NT2/D1 (cell line): ENCODE data around the gene AMZ1.

Source experiments
- DNase-seq: peaks from one replicate; pipeline ENCODE4 v3.0.0-alpha.2; 2011; ENCODE audit warnings: low read depth, low spot score
- H3K27me3 ChIP-seq: 2 replicates; pipeline ENCODE4 v1.6.0; 2011; ENCODE audit warnings: mild to moderate bottlenecking; ENCODE audit not compliant: insufficient read length, insufficient read depth
- H3K36me3 ChIP-seq: 2 replicates; pipeline ENCODE4 v1.6.1; 2011; ENCODE audit warnings: mild to moderate bottlenecking, low read length, mixed read lengths; ENCODE audit not compliant: insufficient read depth, insufficient read length
- H3K4me1 ChIP-seq: 2 replicates; pipeline ENCODE4 v1.5.1; 2011; ENCODE audit not compliant: insufficient read depth, insufficient read length
- H3K4me3 ChIP-seq: 2 replicates; pipeline ENCODE4 v1.5.1; 2011; ENCODE audit warnings: low read depth; ENCODE audit not compliant: insufficient read length
- H3K9ac ChIP-seq: 2 replicates; pipeline ENCODE4 v1.6.0; 2011; ENCODE audit warnings: low read depth; ENCODE audit not compliant: insufficient read length
- H3K9me3 ChIP-seq: 2 replicates; pipeline ENCODE4 v1.5.1; 2011; ENCODE audit warnings: mild to moderate bottlenecking, low read length; ENCODE audit not compliant: insufficient read depth
- SUZ12 ChIP-seq: IDR thresholded peaks from 2 replicates; pipeline ENCODE4 v1.6.1; 2011; ENCODE audit not compliant: insufficient read length, insufficient read depth; ENCODE audit errors: extremely low read depth
- YY1 ChIP-seq: IDR thresholded peaks from 2 replicates; pipeline ENCODE4 v1.6.1; 2011; ENCODE audit not compliant: insufficient read length, insufficient read depth
- ZNF274 ChIP-seq: IDR thresholded peaks from 2 replicates; pipeline ENCODE4 v1.6.1; 2011; ENCODE audit warnings: mild to moderate bottlenecking, low read depth, low read length

Gene AMZ1

GRCh38 chr7:2698581-2699288, 10.7 kb downstream of the AMZ1 start:
- H3K27me3 ChIP-seq: no peaks in the 10 kb centered on the region
- H3K36me3 ChIP-seq: no peaks in the 10 kb centered on the region
- H3K4me3 ChIP-seq: no peak overlapping the region
- peaks cover 11% of the 10 kb centered on the region for H3K4me1 ChIP-seq
- H3K9ac ChIP-seq: no peak overlapping the region
- no peaks in the 10 kb centered on the region for H3K9me3 ChIP-seq
- no peak for DNase-seq
- no peak for TF ChIP-seq YY1
- TF ChIP-seq SUZ12: no peak
- TF ChIP-seq ZNF274: no peak

GRCh38 chr7:2699289-2699620, 11.3 kb downstream of the AMZ1 start:
- Histone ChIP-seq H3K27me3 (no peaks in the 10 kb centered on the region), H3K4me1 (peaks cover 11% of the 10 kb centered on the region), H3K4me3 (no peak overlapping the region), H3K9ac (no peak overlapping the region), H3K9me3 (no peaks in the 10 kb centered on the region), H3K36me3 (no peaks in the 10 kb centered on the region)
- TF ChIP-seq SUZ12 (no peak), YY1 (no peak), ZNF274 (no peak)
- DNase-seq: no peak

- no peak for TF ChIP-seq ZNF274
- no peak for TF ChIP-seq SUZ12
- no peak for TF ChIP-seq YY1
- Histone ChIP-seq H3K4me3 (no peak overlapping the region), H3K36me3 (no peaks in the 10 kb centered on the region), H3K4me1 (peaks cover 11% of the 10 kb centered on the region), H3K27me3 (no peaks in the 10 kb centered on the region), H3K9ac (peak overlapping the region; percentile 32), H3K9me3 (no peaks in the 10 kb centered on the region)
- DNase-seq: no peak
These were observed 12.3 kb downstream of the AMZ1 start for GRCh38 chr7:2700141-2700850.

GRCh38 chr7:2701424-2701823, 13.4 kb downstream of the AMZ1 start:
- peaks cover 11% of the 10 kb centered on the region for H3K4me1 ChIP-seq
- no peaks in the 10 kb centered on the region for H3K36me3 ChIP-seq
- H3K9ac ChIP-seq: peak overlapping the region; percentile 24
- no peaks in the 10 kb centered on the region for H3K27me3 ChIP-seq
- H3K9me3 ChIP-seq: no peaks in the 10 kb centered on the region
- TF ChIP-seq YY1: no peak
- no peak for TF ChIP-seq SUZ12
- no peak for TF ChIP-seq ZNF274
- H3K4me3 ChIP-seq: no peak overlapping the region
- no peak for DNase-seq

- TF ChIP-seq ZNF274 (no peak), SUZ12 (no peak), YY1 (no peak)
- Histone ChIP-seq H3K36me3 (no peaks in the 10 kb centered on the region), H3K4me1 (peaks cover 11% of the 10 kb centered on the region), H3K27me3 (no peaks in the 10 kb centered on the region), H3K4me3 (no peak overlapping the region), H3K9me3 (no peaks in the 10 kb centered on the region), H3K9ac (peak overlapping the region; percentile 24)
- no peak for DNase-seq
These were observed 14.0 kb downstream of the AMZ1 start for GRCh38 chr7:2701832-2702593.

- H3K4me1 ChIP-seq: peaks cover 11% of the 10 kb centered on the region
- no peaks in the 10 kb centered on the region for H3K27me3 ChIP-seq
- H3K9ac ChIP-seq: peak overlapping the region; percentile 11
- DNase-seq: no peak
- TF ChIP-seq YY1 (no peak), SUZ12 (no peak), ZNF274 (no peak)
- H3K9me3 ChIP-seq: no peaks in the 10 kb centered on the region
- no peaks in the 10 kb centered on the region for H3K36me3 ChIP-seq
- no peak overlapping the region for H3K4me3 ChIP-seq
These were observed 14.6 kb downstream of the AMZ1 start for GRCh38 chr7:2702594-2702957.

- no peak overlapping the region for H3K9ac ChIP-seq
- no peak for TF ChIP-seq YY1
- TF ChIP-seq ZNF274: no peak
- no peak for TF ChIP-seq SUZ12
- H3K36me3 ChIP-seq: no peaks in the 10 kb centered on the region
- DNase-seq: no peak
- H3K4me1 ChIP-seq: peaks cover 15% of the 10 kb centered on the region
- no peak overlapping the region for H3K4me3 ChIP-seq
- peaks cover 6% of the 10 kb centered on the region for H3K27me3 ChIP-seq
- no peaks in the 10 kb centered on the region for H3K9me3 ChIP-seq
These were observed 17.5 kb downstream of the AMZ1 start for GRCh38 chr7:2705371-2706096.
